ENCODE results near the gene LECT2. TPM values are rescaled to one million over a fixed set of nuclear protein-coding genes. Genes with fewer than 3 reads are reported as not detected.

LECT2 gene
- total and polyA plus RNA-seq, 9 donors: not detected

DNA sequence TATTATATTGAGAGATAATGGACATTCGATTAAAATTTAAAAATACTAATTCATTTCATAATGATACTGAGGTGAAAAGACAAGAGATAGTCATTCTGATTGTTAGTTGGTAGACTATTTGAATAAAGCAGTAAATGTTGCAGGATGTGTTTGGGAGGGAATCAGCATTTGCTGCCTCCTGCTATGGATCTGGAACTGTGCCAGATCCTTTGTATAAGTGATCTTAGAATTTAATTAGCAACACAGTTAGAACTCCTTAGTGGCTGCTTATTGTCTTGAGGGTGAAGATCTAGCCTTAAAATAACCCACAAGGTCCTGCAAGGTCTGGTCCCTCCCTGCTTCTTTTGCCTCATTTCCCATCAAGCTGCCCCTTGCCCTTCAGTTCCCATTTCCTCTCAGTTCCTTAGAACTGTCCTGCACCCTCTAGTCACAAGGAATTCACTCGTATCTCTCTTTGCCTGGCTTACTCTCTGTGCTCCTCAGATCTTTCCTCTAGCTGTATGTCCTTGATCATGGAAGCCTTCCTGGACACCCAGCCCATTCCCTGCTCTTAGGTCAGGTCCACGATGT is 12.5 kb downstream of the LECT2 start:
- H3K9me3 ChIP-seq: no peaks in the 10 kb centered on the region

GRCh38 chr5:135941711-135942110 is 13.1 kb downstream of the LECT2 start:
- 88 to 91% (median 90%) methylated on average over 2 of the region's 2 CpGs for WGBS, 3 donors
- no peak for DNase-seq
- TF ChIP-seq, protein P1, sequence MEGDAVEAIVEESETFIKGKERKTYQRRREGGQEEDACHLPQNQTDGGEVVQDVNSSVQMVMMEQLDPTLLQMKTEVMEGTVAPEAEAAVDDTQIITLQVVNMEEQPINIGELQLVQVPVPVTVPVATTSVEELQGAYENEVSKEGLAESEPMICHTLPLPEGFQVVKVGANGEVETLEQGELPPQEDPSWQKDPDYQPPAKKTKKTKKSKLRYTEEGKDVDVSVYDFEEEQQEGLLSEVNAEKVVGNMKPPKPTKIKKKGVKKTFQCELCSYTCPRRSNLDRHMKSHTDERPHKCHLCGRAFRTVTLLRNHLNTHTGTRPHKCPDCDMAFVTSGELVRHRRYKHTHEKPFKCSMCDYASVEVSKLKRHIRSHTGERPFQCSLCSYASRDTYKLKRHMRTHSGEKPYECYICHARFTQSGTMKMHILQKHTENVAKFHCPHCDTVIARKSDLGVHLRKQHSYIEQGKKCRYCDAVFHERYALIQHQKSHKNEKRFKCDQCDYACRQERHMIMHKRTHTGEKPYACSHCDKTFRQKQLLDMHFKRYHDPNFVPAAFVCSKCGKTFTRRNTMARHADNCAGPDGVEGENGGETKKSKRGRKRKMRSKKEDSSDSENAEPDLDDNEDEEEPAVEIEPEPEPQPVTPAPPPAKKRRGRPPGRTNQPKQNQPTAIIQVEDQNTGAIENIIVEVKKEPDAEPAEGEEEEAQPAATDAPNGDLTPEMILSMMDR (IDR thresholded peaks at IDR 0.05): no peak
- TF ChIP-seq EP300 (IDR thresholded peaks at IDR 0.05): no peak
- no peak for TF ChIP-seq POLR2A (IDR thresholded peaks at IDR 0.05)
- Histone ChIP-seq H3K9me3 (no peaks in the 10 kb centered on the region), H3K4me3 (no peak overlapping the region), H3K27me3 (no peaks in the 10 kb centered on the region), H3K27ac (no peak overlapping the region), H3K4me1 (ENCODE audit: insufficient read depth) (no peaks in the 10 kb centered on the region), H3K36me3 (no peaks in the 10 kb centered on the region)
- intact Hi-C loops (cut with DNase I): loop anchor here (5.0 to 10.0 kb wide), 5 partner anchors 113 to 271 kb away; no protein-coding TSS in a partner anchor

More for the DNA sequence above, 12.5 kb downstream of the LECT2 start:
- intact Hi-C loops (cut with DNase I): loop anchor here (5.0 to 10.0 kb wide), 5 partner anchors 113 to 270 kb away; no protein-coding TSS in a partner anchor
- DNase-seq: no peak
- Histone ChIP-seq H3K27ac (no peak overlapping the region), H3K4me1 (ENCODE audit: insufficient read depth) (no peaks in the 10 kb centered on the region), H3K36me3 (no peaks in the 10 kb centered on the region), H3K27me3 (no peaks in the 10 kb centered on the region), H3K4me3 (no peak overlapping the region)
- 76 to 78% (median 78%) methylated on average over 3 of the region's 3 CpGs for WGBS, 3 donors
- TF ChIP-seq EP300 (IDR thresholded peaks at IDR 0.05): no peak

GRCh38 chr5:135937245-135937911 is 17.4 kb downstream of the LECT2 start:
- Histone ChIP-seq H3K4me1 (ENCODE audit: insufficient read depth) (no peaks in the 10 kb centered on the region), H3K36me3 (no peaks in the 10 kb centered on the region), H3K4me3 (no peak overlapping the region), H3K9me3 (no peaks in the 10 kb centered on the region), H3K27me3 (no peaks in the 10 kb centered on the region), H3K27ac (no peak overlapping the region)
- DNase-seq: no peak
- intact Hi-C loops (cut with DNase I): loop anchor here in 1 of 4 donors (10.0 kb wide), 1 partner anchor 277 kb away; no protein-coding TSS in a partner anchor
- WGBS, 3 donors: 50 to 69% (median 59%) methylated on average over 5 of the region's 5 CpGs
- TF ChIP-seq POLR2A (IDR thresholded peaks at IDR 0.05) (no peak), EP300 (IDR thresholded peaks at IDR 0.05) (no peak)
- TF ChIP-seq, protein P1 (IDR thresholded peaks at IDR 0.05): no peak

DNA sequence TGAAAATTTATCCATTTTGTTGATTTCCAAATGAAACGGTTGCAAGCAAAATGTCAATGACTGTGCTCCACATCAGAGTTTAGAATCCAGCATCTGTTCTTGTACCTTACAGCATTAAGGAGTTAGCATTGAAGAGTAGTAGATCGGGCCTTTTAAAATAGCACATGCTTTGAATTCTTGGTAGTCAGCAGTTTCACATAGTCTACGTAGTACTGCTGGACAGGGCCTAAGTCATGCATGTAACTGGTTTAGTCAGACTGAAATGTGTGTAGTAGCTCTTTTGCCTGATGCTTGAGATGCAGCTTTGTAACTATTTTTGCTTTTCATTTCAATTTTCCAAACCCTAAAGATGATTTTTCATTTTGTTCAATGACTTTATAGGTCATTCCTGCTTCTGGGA is 19.8 kb downstream of the LECT2 start:
- TF ChIP-seq, protein P1 (IDR thresholded peaks at IDR 0.05): no peak
- TF ChIP-seq EP300 (IDR thresholded peaks at IDR 0.05): no peak
- no peak for TF ChIP-seq POLR2A (IDR thresholded peaks at IDR 0.05)
- Histone ChIP-seq H3K36me3 (no peaks in the 10 kb centered on the region), H3K27ac (no peak overlapping the region), H3K9me3 (no peaks in the 10 kb centered on the region), H3K27me3 (no peaks in the 10 kb centered on the region), H3K4me3 (no peak overlapping the region), H3K4me1 (ENCODE audit: insufficient read depth) (no peaks in the 10 kb centered on the region)
- no peak for DNase-seq
- intact Hi-C loops (cut with DNase I): loop anchor here in 1 of 4 donors (10.0 kb wide), 1 partner anchor 280 kb away; no protein-coding TSS in a partner anchor
- 26 to 34% (median 26%) methylated on average over 3 of the region's 3 CpGs for WGBS, 3 donors

DNA sequence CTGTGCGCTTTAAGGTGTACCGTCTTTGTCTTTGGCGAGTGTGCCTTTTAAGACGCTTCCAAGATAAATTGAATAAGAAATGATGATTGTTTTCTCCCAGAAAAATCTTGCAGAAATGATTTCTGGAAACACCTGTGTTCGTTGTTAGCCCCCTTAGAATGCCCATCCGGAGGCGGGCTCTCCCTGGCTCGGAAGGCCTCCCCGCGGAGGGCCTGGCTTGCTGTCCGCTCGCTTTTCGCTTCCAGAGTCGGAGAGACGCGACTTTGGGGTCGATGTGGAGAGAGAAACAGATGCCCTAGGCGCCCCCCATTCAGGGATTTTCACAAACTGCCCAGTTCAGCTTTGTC is 23.9 kb downstream of the LECT2 start:
- Histone ChIP-seq H3K36me3 (no peaks in the 10 kb centered on the region), H3K9me3 (no peaks in the 10 kb centered on the region), H3K4me1 (ENCODE audit: insufficient read depth) (no peaks in the 10 kb centered on the region), H3K27ac (no peak overlapping the region), H3K4me3 (no peak overlapping the region), H3K27me3 (no peaks in the 10 kb centered on the region)
- 42 to 51% (median 46%) methylated on average over 18 of the region's 18 CpGs for WGBS, 3 donors
- DNase-seq: no peak
- TF ChIP-seq POLR2A (IDR thresholded peaks at IDR 0.05) (no peak), EP300 (IDR thresholded peaks at IDR 0.05) (no peak)
- TF ChIP-seq, protein P1 (IDR thresholded peaks at IDR 0.05): no peak
- intact Hi-C loops (cut with DNase I): loop anchor here in 1 of 4 donors (10.0 kb wide), 1 partner anchor 284 kb away; no protein-coding TSS in a partner anchor

Measured in ovary (tissue), 9 donors.